CD14-positive monocyte (primary cell): Measurements from ENCODE around the gene LAMTOR4. TPM values are rescaled to one million over a fixed set of nuclear protein-coding genes. Genes with fewer than 3 reads are reported as not detected.

Experiments used
- DNase-seq, 3 donors: peaks; one replicate each; pipeline ENCODE4 v3.0.0-alpha.2; 2011 to 2022
- H2AFZ ChIP-seq: 2 replicates; pipeline ENCODE4 v1.6.0; 2012; ENCODE audit warnings: mild to moderate bottlenecking, low read depth, low read length, inconsistent platforms; ENCODE audit not compliant: insufficient read depth, poor library complexity, severe bottlenecking
- H3K27ac ChIP-seq, 2 donors: 1 replicate in 1 of 2; 2 replicates in 1 of 2; pipeline ENCODE4 v1.5.1; 2012 to 2013; ENCODE audit warnings: low read length in 2 of 2, control low read depth in 1 of 2, inconsistent platforms in 1 of 2, low read depth in 1 of 2, mild to moderate bottlenecking in 1 of 2
- H3K27me3 ChIP-seq, 2 donors: one replicate each; pipeline versions ENCODE4 v1.6.0 to v1.6.1; 2011 to 2013; ENCODE audit warnings: low read length in 2 of 2; ENCODE audit not compliant: control insufficient read depth in 2 of 2, insufficient read depth in 2 of 2
- H3K36me3 ChIP-seq, 2 donors: replicated peaks in 1 of 2; 1 replicate in 1 of 2; 2 replicates in 1 of 2; pipeline versions ENCODE4 v1.5.1 to v1.6.1; 2012 to 2013; ENCODE audit warnings: low read length in 2 of 2, control low read depth in 1 of 2, inconsistent platforms in 1 of 2, mild to moderate bottlenecking in 1 of 2; ENCODE audit not compliant: insufficient read depth in 2 of 2, control insufficient read depth in 1 of 2
- H3K4me1 ChIP-seq, 2 donors: 1 replicate in 1 of 2; 2 replicates in 1 of 2; pipeline versions ENCODE4 v1.5.1 to v1.6.1; 2012 to 2013; ENCODE audit warnings: low read length in 2 of 2, control low read depth in 1 of 2, inconsistent platforms in 1 of 2, mild to moderate bottlenecking in 1 of 2, moderate library complexity in 1 of 2; ENCODE audit not compliant: insufficient read depth in 2 of 2, control insufficient read depth in 1 of 2
- H3K4me2 ChIP-seq: replicated peaks from 2 replicates; pipeline ENCODE3; 2012; ENCODE audit warnings: low read length, moderate library complexity, mild to moderate bottlenecking; ENCODE audit not compliant: poor library complexity, severe bottlenecking; ENCODE audit errors: extremely low read depth
- H3K4me3 ChIP-seq, 3 experiments: fragments of 200-600 bp in 1 of 3; sonication (generic) in 1 of 3; replicated peaks in 1 of 3; 1 replicate in 2 of 3; 2 replicates in 1 of 3; pipeline ENCODE4 v1.5.1; 2011 to 2013; ENCODE audit warnings: low read length in 3 of 3, mild to moderate bottlenecking in 3 of 3, control low read depth in 2 of 3, low read depth in 2 of 3, inconsistent platforms in 1 of 3, moderate library complexity in 1 of 3
- H3K79me2 ChIP-seq: 2 replicates; pipeline ENCODE4 v1.6.0; 2012; ENCODE audit warnings: mild to moderate bottlenecking, control low read depth, inconsistent platforms, low read length, moderate library complexity; ENCODE audit not compliant: insufficient read depth
- H3K9ac ChIP-seq: 2 replicates; pipeline ENCODE4 v1.6.0; 2017; ENCODE audit warnings: low read length, mild to moderate bottlenecking; ENCODE audit not compliant: insufficient read depth, poor library complexity, severe bottlenecking
- H3K9me3 ChIP-seq, 2 donors: replicated peaks in 1 of 2; 1 replicate in 1 of 2; 2 replicates in 1 of 2; pipeline versions ENCODE4 v1.5.1 to v1.6.1; 2012 to 2013; ENCODE audit warnings: low read length in 2 of 2, control low read depth in 1 of 2; ENCODE audit not compliant: control insufficient read depth in 1 of 2, insufficient read depth in 1 of 2
- H4K20me1 ChIP-seq: 2 replicates; pipeline ENCODE4 v1.6.0; 2012; ENCODE audit warnings: mild to moderate bottlenecking, low read length, control low read depth, moderate library complexity; ENCODE audit not compliant: insufficient read depth
- H3K27ac Mint-ChIP-seq, 7 donors: one replicate each; pipeline ENCODE4 v1.8.0; 2020; ENCODE audit warnings: mild to moderate bottlenecking in 7 of 7, mixed read lengths in 7 of 7, moderate library complexity in 6 of 7, inconsistent platforms in 2 of 7
- H3K27me3 Mint-ChIP-seq, 3 donors: one replicate each; pipeline ENCODE4 v1.8.0; 2021 to 2022; ENCODE audit warnings: low read depth in 3 of 3, mild to moderate bottlenecking in 3 of 3, mixed read lengths in 3 of 3, moderate library complexity in 3 of 3, inconsistent platforms in 1 of 3
- H3K36me3 Mint-ChIP-seq, 2 donors: one replicate each; pipeline ENCODE4 v1.8.0; 2020; ENCODE audit warnings: mixed read lengths in 2 of 2, inconsistent platforms in 1 of 2, mild to moderate bottlenecking in 1 of 2
- H3K4me1 Mint-ChIP-seq: one replicate; pipeline ENCODE4 v1.8.0; 2020; ENCODE audit warnings: mild to moderate bottlenecking, mixed read lengths
- H3K4me3 Mint-ChIP-seq, 2 donors: one replicate each; pipeline ENCODE4 v1.8.0; 2020; ENCODE audit warnings: mild to moderate bottlenecking in 2 of 2, mixed read lengths in 2 of 2, moderate library complexity in 1 of 2
- H3K9me3 Mint-ChIP-seq, 7 donors: one replicate each; pipeline ENCODE4 v1.8.0; 2020 to 2022; ENCODE audit warnings: mixed read lengths in 7 of 7, mild to moderate bottlenecking in 6 of 7, moderate library complexity in 6 of 7, inconsistent platforms in 2 of 7
- WGBS: methylation state at CpG from one replicate; pipeline ENCODE4 v1.1.5; 2013; ENCODE audit warnings: missing lambda C conversion rate; ENCODE audit not compliant: insufficient coverage; 5-methylcytosine and 5-hydroxymethylcytosine counted together
- intact Hi-C, 2 donors: fragments of 100-400 bp; cut with micrococcal nuclease; formaldehyde crosslinking; loops; one replicate each; pipeline versions ENCODE4 v1.15.0 to v1.15.1; 2023
- polyA plus RNA-seq, 3 donors: library from polyadenylated mRNA; depleted of rRNA in 1 of 3; unstranded in 2 of 3; stranded (reverse) in 1 of 3; fragments of 300-500 nt in 2 of 3; fragments of >200 nt in 1 of 3; fragmentation: Illumina TruSeq in 2 of 3; gene quantifications; 1 replicate in 2 of 3; 2 replicates in 1 of 3; pipeline ENCODE4 v1.2.3, GENCODE V29; 2012 to 2021
- TF ChIP-seq, protein P1 (sequence below): fragments of 200-600 bp; IDR thresholded peaks from one replicate; pipeline ENCODE4 v1.8.0; 2022; ENCODE audit warnings: antibody characterized with exemption, mild to moderate bottlenecking

Gene LAMTOR4
- polyA plus RNA-seq, 3 donors: 533 to 754 (median 621) TPM

DNA sequence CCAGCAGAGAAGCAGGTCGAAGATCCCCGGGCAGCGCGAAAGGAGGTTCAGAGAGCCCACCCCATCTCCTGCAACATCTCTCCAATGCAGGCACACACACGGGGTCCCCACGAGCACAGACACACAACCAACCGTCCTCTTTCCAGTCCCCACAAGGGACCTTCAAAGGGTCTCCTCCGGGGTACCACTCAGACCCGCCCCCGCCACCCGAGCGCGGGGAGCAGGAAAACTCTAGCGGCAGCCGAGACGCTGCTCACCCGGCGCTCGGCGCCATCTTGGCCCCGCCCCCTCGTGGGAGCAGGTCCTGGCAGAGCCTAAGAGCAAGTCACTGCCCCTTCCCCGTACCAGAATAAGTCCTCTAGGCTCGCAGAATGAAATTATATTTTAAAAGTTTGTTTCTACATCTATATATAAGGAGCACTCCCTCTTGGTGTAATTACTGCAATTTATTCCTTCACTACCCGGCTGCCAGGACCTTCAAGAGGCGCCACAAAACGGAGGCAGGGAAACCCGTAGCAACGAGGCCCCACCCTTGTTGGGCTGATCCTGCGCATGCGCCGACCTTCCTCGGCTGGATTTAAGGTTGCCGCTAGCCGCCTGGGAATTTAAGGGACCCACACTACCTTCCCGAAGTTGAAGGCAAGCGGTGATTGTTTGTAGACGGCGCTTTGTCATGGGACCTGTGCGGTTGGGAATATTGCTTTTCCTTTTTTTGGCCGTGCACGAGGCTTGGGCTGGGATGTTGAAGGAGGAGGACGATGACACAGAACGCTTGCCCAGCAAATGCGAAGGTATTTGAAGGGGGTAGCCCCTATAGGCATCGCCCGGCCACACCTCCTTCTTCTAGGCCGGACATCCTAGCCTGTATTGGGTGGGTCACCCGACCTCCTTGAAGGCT is 29.4 kb upstream of the LAMTOR4 start, which contains the start of the genes CNPY4 and TAF6:
TSS of gene CNPY4 (plus strand) at position 563 of the 898 bp plus-strand sequence. CDS start at position 674, 111 bp downstream.
TSS of gene TAF6 (minus strand) at position 287 of the 898 bp plus-strand sequence. CDS start 5,149 bp downstream, outside the sequence.
- Mint-ChIP-seq H3K4me3 (peak within 1 kb of the TSS; percentile 90 to 98), H3K9me3 (no peaks in the 10 kb centered on the region), H3K27me3 (no peaks in the 10 kb centered on the region), H3K27ac (peak within 1 kb of the TSS; percentile 97 to 99 (median 99)), H3K36me3 (peaks cover 2 to 12% of the 10 kb centered on the region in 2 donors), H3K4me1 (peaks cover 36% of the 10 kb centered on the region)
- peaks cover 15% of the 10 kb centered on the region for H3K79me2 ChIP-seq
- peak within 1 kb of the TSS; percentile 91 for H2AFZ ChIP-seq
- H3K36me3 ChIP-seq: peaks cover 0 to under 1% of the 10 kb centered on the region in 2 donors
- H3K9ac ChIP-seq: peak within 1 kb of the TSS; percentile 72
- TF ChIP-seq, protein P1, sequence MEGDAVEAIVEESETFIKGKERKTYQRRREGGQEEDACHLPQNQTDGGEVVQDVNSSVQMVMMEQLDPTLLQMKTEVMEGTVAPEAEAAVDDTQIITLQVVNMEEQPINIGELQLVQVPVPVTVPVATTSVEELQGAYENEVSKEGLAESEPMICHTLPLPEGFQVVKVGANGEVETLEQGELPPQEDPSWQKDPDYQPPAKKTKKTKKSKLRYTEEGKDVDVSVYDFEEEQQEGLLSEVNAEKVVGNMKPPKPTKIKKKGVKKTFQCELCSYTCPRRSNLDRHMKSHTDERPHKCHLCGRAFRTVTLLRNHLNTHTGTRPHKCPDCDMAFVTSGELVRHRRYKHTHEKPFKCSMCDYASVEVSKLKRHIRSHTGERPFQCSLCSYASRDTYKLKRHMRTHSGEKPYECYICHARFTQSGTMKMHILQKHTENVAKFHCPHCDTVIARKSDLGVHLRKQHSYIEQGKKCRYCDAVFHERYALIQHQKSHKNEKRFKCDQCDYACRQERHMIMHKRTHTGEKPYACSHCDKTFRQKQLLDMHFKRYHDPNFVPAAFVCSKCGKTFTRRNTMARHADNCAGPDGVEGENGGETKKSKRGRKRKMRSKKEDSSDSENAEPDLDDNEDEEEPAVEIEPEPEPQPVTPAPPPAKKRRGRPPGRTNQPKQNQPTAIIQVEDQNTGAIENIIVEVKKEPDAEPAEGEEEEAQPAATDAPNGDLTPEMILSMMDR: no peak
- H3K4me2 ChIP-seq: peak within 1 kb of the TSS; percentile 98
- H3K9me3 ChIP-seq: no peaks in the 10 kb centered on the region
- peak; percentile 90 to 94 (median 92) for DNase-seq
- H3K4me3 ChIP-seq: peak within 1 kb of the TSS; percentile 53 to 91 (median 89)
- intact Hi-C loops: loop anchor here in 1 of 2 donors (1.0 kb wide), 1 partner anchor 8 kb away; no protein-coding TSS in a partner anchor
- H3K4me1 ChIP-seq: peaks cover 32 to 37% of the 10 kb centered on the region in 2 donors
- no peaks in the 10 kb centered on the region for H3K27me3 ChIP-seq
- no peaks in the 10 kb centered on the region for H4K20me1 ChIP-seq
- 0% methylated on average over 36 of the region's 49 CpGs for WGBS
- H3K27ac ChIP-seq: peak within 1 kb of the TSS; percentile 68 to 91

DNA sequence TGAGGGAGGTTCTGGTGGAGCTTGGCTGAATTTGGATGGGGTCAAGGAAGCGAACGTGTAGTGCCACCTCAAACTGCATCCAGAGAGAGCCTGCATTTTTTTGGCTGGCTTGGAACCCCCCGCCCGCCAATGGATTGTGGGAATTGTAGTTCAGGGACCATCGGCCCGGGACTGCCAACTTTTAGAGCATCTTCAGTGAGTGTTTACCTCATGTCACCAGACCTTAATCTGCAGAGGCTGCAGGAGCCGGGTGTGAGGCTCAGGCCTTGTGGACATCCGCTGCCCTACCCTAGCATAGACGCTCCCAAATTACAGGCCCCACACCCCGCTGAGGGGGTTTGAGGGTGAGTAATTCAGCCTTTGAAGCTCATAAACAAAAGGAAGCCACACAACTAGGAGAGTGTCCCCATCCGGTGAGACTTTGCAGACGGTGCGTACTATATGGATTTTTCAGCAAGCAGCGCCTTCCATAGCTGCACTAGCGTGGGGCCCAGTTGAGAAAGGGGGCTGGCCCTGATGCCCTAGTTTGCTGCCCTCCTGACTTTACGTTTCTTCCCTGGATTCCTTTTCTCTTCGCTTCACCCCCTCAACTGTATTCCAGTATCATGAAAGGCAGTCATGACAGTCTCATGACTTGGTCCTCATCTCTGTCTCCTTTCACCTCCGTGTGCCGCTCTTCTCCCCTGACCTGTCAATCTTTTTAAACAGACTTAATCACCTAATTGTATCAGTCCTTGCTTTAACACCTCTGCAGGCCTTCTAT is 28.6 kb upstream of the LAMTOR4 start:
- peak overlapping the region; percentile 98 for H3K4me2 ChIP-seq
- WGBS: 61% methylated on average over 9 of the region's 19 CpGs
- peaks cover 41 to 46% of the 10 kb centered on the region in 2 donors for H3K4me1 ChIP-seq
- no peaks in the 10 kb centered on the region for H3K27me3 ChIP-seq
- H3K4me3 ChIP-seq: peak overlapping the region; percentile 53 to 91 (median 89)
- intact Hi-C loops: loop anchor here (1.0 to 10.0 kb wide), 2 partner anchors 7 to 555 kb away; partner anchors contain the start of gene GNB2 (in 1 of the 2)
- H3K27ac ChIP-seq: peak overlapping the region; percentile 68 to 91
- TF ChIP-seq, protein P1: no peak
- H3K9me3 Mint-ChIP-seq: no peaks in the 10 kb centered on the region
- DNase-seq: peak in 2 of 3 donors; percentile 31 to 35
- H3K9ac ChIP-seq: peak overlapping the region; percentile 72
- no peaks in the 10 kb centered on the region for H4K20me1 ChIP-seq
- H2AFZ ChIP-seq: peak overlapping the region; percentile 91
- H3K27me3 Mint-ChIP-seq: no peaks in the 10 kb centered on the region
- H3K4me1 Mint-ChIP-seq: peaks cover 45% of the 10 kb centered on the region
- peaks cover 2 to 10% of the 10 kb centered on the region in 2 donors for H3K36me3 Mint-ChIP-seq
- peak overlapping the region; percentile 90 to 98 for H3K4me3 Mint-ChIP-seq
- H3K27ac Mint-ChIP-seq: peak overlapping the region; percentile 97 to 99 (median 99)
- H3K79me2 ChIP-seq: peaks cover 15% of the 10 kb centered on the region
- H3K9me3 ChIP-seq: no peaks in the 10 kb centered on the region
- H3K36me3 ChIP-seq: no peaks in the 10 kb centered on the region
